ENCODE measurements around the gene FCGR2B. TPM values are rescaled to one million over a fixed set of nuclear protein-coding genes. Genes with fewer than 3 reads are reported as not detected.
A peak's percentile ranks its signal among the peaks of the same experiment; 100 is the strongest.
"Not testable (repeated sequence)": the region's sequence is repeated elsewhere in the genome, so short reads cannot be mapped to it uniquely, and the experiment has no call there.

FCGR2B gene
- total RNA-seq = not detected in 2 replicates

GRCh38 chr1:161662684-161663339, at the start of gene FCGR2B:
Gene FCGR2B (plus strand): TSS chr1:161663143. CDS start chr1:161663242, 99 bp downstream.
- not testable (repeated sequence) for DNase-seq (ENCODE audit: low read depth in 2 of 2)

- not testable (repeated sequence) for DNase-seq (ENCODE audit: low read depth in 2 of 2)
Measured at GRCh38 chr1:161616417-161616816, 46.5 kb upstream of the FCGR2B start.

GRCh38 chr1:161618517-161618916, 44.4 kb upstream of the FCGR2B start:
- DNase-seq (ENCODE audit: low read depth in 2 of 2) = not testable (repeated sequence)

- DNase-seq (ENCODE audit: low read depth in 2 of 2) = not testable (repeated sequence)
Measured at GRCh38 chr1:161620399-161620798, 42.5 kb upstream of the FCGR2B start.

GRCh38 chr1:161621181-161622000, 41.6 kb upstream of the FCGR2B start:
- peak; percentile 38 to 49 for DNase-seq (ENCODE audit: low read depth in 2 of 2)

GRCh38 chr1:161622054-161622453, 40.9 kb upstream of the FCGR2B start:
- DNase-seq (ENCODE audit: low read depth in 2 of 2) = not testable (repeated sequence)

- not testable (repeated sequence) for DNase-seq (ENCODE audit: low read depth in 2 of 2)
Measured at GRCh38 chr1:161623401-161624051, 39.4 kb upstream of the FCGR2B start.

GRCh38 chr1:161624605-161625004, 38.3 kb upstream of the FCGR2B start:
- not testable (repeated sequence) for DNase-seq (ENCODE audit: low read depth in 2 of 2)

GRCh38 chr1:161626445-161627146, 36.3 kb upstream of the FCGR2B start:
- not testable (repeated sequence) for DNase-seq (ENCODE audit: low read depth in 2 of 2)

GRCh38 chr1:161630128-161630742, 32.7 kb upstream of the FCGR2B start:
- not testable (repeated sequence) for DNase-seq (ENCODE audit: low read depth in 2 of 2)

GRCh38 chr1:161631076-161631475, 31.9 kb upstream of the FCGR2B start, which contains the start of gene FCGR3B:
Gene FCGR3B (minus strand): TSS chr1:161631176. CDS start chr1:161631094, 82 bp downstream.
- no peak for DNase-seq (ENCODE audit: low read depth in 2 of 2)

- DNase-seq (ENCODE audit: low read depth in 2 of 2) = not testable (repeated sequence)
Measured at GRCh38 chr1:161634993-161635392, 27.9 kb upstream of the FCGR2B start.

GRCh38 chr1:161636189-161636782, 26.7 kb upstream of the FCGR2B start:
- not testable (repeated sequence) for DNase-seq (ENCODE audit: low read depth in 2 of 2)

- not testable (repeated sequence) for DNase-seq (ENCODE audit: low read depth in 2 of 2)
Measured at GRCh38 chr1:161636976-161637375, 26.0 kb upstream of the FCGR2B start.

GRCh38 chr1:161638251-161638993, 24.5 kb upstream of the FCGR2B start:
- DNase-seq (ENCODE audit: low read depth in 2 of 2) = not testable (repeated sequence)

GRCh38 chr1:161639203-161639602, 23.7 kb upstream of the FCGR2B start:
- not testable (repeated sequence) for DNase-seq (ENCODE audit: low read depth in 2 of 2)

- DNase-seq (ENCODE audit: low read depth in 2 of 2) = peak; percentile 5 to 23
Measured at GRCh38 chr1:161642697-161643096, 20.2 kb upstream of the FCGR2B start.

GRCh38 chr1:161643481-161644208, 19.3 kb upstream of the FCGR2B start:
- DNase-seq (ENCODE audit: low read depth in 2 of 2) = not testable (repeated sequence)

GRCh38 chr1:161644855-161645254, 18.1 kb upstream of the FCGR2B start:
- DNase-seq (ENCODE audit: low read depth in 2 of 2) = not testable (repeated sequence)

Measured in lung microvascular endothelial cell (primary cell).